Measurements from ENCODE around the gene SH3PXD2A. TPM values are rescaled to one million over a fixed set of nuclear protein-coding genes. Genes with fewer than 3 reads are reported as not detected.

Gene SH3PXD2A
- total RNA-seq, 1 donor from 2014 or later: 12.2 TPM

- H3K27me3 ChIP-seq (ENCODE audit: control insufficient read depth, insufficient read depth, low read length): no peaks in the 10 kb centered on the region
- DNase-seq (ENCODE audit: low read depth): no peak
- H3K36me3 ChIP-seq (ENCODE audit: control insufficient read depth, insufficient read depth, low read length): no peaks in the 10 kb centered on the region
- no peak for TF ChIP-seq CTCF (IDR thresholded peaks at IDR 0.05; ENCODE audit: insufficient read depth, low read length, poor library complexity, severe bottlenecking)
- no peak overlapping the region for H3K4me3 ChIP-seq (ENCODE audit: low read depth, low read length)
Measured at GRCh38 chr10:103679096-103679790, 176.1 kb downstream of the SH3PXD2A start.

GRCh38 chr10:103678178-103678526, 177.2 kb downstream of the SH3PXD2A start:
- Histone ChIP-seq H3K36me3 (ENCODE audit: control insufficient read depth, insufficient read depth, low read length) (no peaks in the 10 kb centered on the region), H3K4me3 (ENCODE audit: low read depth, low read length) (no peak overlapping the region)

GRCh38 chr10:103677486-103678177, 177.7 kb downstream of the SH3PXD2A start:
- H3K36me3 ChIP-seq (ENCODE audit: control insufficient read depth, insufficient read depth, low read length): no peaks in the 10 kb centered on the region
- no peak for TF ChIP-seq CTCF (IDR thresholded peaks at IDR 0.05; ENCODE audit: insufficient read depth, low read length, poor library complexity, severe bottlenecking)
- no peak for DNase-seq (ENCODE audit: low read depth)
- H3K27me3 ChIP-seq (ENCODE audit: control insufficient read depth, insufficient read depth, low read length): no peaks in the 10 kb centered on the region
- no peak overlapping the region for H3K4me3 ChIP-seq (ENCODE audit: low read depth, low read length)

More at GRCh38 chr10:103678178-103678526, 177.2 kb downstream of the SH3PXD2A start:
- peak; percentile 74 for DNase-seq (ENCODE audit: low read depth)
- no peaks in the 10 kb centered on the region for H3K27me3 ChIP-seq (ENCODE audit: control insufficient read depth, insufficient read depth, low read length)
- TF ChIP-seq CTCF (IDR thresholded peaks at IDR 0.05; ENCODE audit: insufficient read depth, low read length, poor library complexity, severe bottlenecking): no peak

GRCh38 chr10:103676851-103677417, 178.4 kb downstream of the SH3PXD2A start:
- DNase-seq (ENCODE audit: low read depth): no peak
- no peak overlapping the region for H3K4me3 ChIP-seq (ENCODE audit: low read depth, low read length)

DNA sequence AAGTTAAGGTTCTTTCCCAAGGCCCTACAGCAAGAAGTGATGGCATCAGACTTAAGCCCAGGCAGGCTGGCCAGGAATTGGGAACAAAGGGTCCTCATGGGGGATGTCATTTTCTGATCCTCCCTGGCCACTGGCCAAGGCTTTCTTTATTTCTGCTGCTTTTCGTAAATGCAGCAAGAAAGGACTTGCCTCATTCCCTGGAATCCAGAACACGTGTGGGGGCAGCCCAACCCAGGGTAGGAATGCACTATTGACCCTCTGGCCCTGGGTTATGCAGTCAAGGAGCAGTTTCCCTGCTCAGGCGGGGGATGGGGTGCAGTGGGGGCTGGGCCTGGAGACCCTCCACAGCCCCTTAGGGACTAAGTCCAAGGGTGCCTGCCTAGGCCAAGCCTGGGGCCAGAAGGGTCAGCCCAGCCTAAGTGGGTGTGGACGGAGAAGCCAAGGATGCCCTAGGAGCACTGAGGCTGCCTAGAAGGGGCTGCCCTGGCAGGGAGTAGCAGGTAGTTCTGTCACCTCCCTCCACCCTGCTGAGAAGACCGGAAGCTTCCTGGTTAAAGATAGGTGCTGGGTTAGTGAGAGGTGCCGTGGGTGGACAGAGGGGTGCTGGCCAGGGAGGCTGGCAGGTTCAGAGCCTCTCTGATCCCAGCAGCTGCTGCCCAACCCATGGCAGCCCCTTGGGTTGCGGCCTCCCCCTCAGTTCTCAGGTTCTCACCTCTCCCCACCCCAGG, 179.2 kb downstream of the SH3PXD2A start:
- no peaks in the 10 kb centered on the region for H3K27me3 ChIP-seq (ENCODE audit: control insufficient read depth, insufficient read depth, low read length)
- no peak overlapping the region for H3K4me3 ChIP-seq (ENCODE audit: low read depth, low read length)
- no peak for DNase-seq (ENCODE audit: low read depth)
- no peaks in the 10 kb centered on the region for H3K36me3 ChIP-seq (ENCODE audit: control insufficient read depth, insufficient read depth, low read length)
- no peak for TF ChIP-seq CTCF (IDR thresholded peaks at IDR 0.05; ENCODE audit: insufficient read depth, low read length, poor library complexity, severe bottlenecking)

More at GRCh38 chr10:103676851-103677417, 178.4 kb downstream of the SH3PXD2A start:
- H3K36me3 ChIP-seq (ENCODE audit: control insufficient read depth, insufficient read depth, low read length): no peaks in the 10 kb centered on the region
- TF ChIP-seq CTCF (IDR thresholded peaks at IDR 0.05; ENCODE audit: insufficient read depth, low read length, poor library complexity, severe bottlenecking): no peak
- no peaks in the 10 kb centered on the region for H3K27me3 ChIP-seq (ENCODE audit: control insufficient read depth, insufficient read depth, low read length)
